IPS-18c (cell line): ENCODE results near the gene UQCC2.

Source experiments
- H3K4me3 ChIP-seq: 2 replicates; pipeline ENCODE4 v1.7.0; 2013; ENCODE audit warnings: low read depth, mild to moderate bottlenecking, low read length, moderate library complexity; ENCODE audit not compliant: insufficient read depth
- H3K9me3 ChIP-seq: one replicate; pipeline ENCODE4 v1.6.1; 2013; ENCODE audit warnings: mild to moderate bottlenecking, low read length, moderate library complexity; ENCODE audit not compliant: control insufficient read depth, insufficient read depth

Gene UQCC2

DNA sequence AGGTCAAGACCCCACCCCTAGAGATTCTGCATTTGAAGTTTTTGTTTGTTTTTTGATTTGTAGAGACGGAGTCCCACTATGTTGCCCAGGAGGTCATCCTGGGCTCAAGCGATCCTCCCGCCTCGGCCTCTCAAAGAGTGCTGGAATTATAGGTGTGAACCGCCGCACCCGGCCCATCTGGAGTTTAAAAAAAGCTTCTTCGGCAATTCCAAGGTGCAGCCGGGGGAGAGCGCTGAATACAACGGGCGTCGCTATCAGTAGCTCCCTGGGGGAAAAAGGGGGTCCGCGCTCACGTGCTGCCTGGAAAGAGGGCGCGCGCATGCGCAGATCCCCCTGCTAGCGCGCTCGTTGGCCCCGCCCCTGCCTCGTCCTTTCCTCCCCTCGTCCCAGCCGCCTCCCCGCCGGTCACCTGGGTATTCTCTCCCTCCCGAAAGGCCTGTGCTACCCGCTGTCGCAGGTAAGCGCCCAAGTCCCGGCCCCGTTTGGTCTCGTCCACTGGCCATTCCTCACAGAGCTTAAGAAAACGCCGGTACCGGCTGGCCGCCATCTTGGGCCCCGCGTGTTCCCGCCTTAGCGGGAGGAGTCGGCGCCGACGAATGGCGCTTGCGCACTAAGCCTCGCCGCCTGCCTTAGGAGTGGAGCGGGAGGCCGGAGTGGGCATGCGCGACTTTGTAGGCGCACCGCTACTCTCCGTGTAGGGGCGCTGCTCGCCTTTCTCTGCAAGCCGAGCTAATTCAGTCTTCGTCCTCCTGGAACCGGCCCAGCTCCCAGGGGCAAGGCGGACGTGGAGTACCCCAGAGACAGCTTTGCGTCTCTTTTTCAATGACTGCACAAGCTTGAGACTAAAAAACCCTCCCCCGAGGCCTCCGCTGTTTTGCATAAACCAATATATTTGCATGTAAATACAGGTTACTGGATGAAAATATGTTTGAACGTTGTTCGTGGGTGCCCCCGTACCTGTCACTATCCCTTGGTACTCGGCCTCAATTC, at the start of gene UQCC2:
TSS of gene UQCC2 (minus strand) at position 561 of the 990 bp plus-strand sequence. CDS start at position 547, 14 bp downstream.
- H3K9me3 ChIP-seq, result no peaks in the 10 kb centered on the region
- H3K4me3 ChIP-seq, result peak within 1 kb of the TSS; percentile 96

DNA sequence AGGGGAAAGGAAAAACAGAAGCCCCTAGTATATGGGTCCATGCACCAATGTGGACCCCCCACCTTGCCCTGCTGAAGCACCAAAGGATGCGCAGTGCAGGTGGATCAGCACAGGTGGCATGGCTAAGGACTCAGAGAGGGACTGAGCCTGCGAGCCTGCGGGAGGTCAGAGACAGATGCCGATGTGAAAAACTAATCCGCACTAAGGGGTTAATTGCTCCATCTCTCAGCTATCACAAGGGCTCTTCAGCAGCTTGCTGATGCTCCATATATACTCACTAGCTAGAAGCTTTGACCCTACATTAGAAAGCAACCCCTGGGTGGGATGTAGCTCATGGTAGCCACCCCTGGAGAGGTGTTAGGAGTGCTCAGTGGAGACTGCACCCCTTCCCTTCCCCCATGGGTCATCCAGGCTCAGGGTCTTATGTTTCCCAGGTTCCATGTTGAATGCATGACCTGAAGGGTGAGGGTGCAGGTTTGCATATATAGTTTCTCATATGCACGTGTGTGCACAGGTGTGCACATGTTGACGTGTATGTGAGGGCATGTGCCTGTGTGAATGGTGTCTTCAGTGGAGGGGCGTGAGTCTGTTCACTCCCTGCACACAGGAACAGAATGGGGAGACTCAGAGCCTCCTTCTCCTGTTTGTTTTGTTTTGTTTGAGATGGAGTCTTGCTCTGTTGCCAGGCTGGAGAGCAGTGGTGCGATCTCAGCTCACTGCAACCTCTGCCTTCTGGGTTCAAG, 48.6 kb upstream of the UQCC2 start:
- H3K4me3 ChIP-seq, result no peak overlapping the region
- no peaks in the 10 kb centered on the region for H3K9me3 ChIP-seq

DNA sequence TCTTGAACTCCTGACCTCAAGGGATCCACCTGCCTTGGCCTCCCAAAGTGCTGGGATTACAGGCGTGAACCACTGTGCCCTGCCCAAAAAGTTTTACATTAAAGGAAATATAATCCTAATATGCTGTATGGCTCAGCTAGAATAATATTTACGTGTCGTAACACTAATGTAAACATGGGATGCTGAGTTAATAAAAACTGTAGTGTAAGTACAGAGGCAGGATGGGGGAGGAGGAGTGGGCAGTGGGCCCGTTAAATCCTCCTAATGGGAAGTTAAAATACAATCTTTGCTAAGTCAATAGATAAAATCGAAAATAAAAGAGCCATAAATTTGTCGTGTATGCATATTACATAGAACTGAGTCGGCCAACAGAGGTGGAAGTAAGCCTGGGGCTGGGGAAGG, 47.3 kb upstream of the UQCC2 start:
- Histone ChIP-seq H3K4me3 (no peak overlapping the region), H3K9me3 (no peaks in the 10 kb centered on the region)

DNA sequence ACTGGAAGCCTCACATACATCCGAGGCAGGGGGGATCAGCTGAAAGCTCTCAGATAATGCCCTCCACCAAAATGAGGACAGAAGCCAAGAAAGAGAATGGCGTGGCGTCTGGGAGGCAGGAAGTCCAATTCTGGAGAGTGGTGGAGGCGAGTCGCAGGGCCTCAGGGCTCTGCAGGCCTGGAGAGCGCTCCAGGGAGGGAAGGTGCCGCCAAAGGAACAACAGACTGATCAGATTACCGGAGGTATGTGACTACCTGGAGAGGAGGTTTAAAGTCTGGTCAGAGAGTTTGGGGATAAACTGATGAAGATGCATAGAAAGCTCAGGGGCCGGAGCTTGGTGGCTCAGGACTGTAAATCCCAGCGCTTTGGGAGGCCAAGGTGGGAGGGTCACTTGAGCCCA, 46.4 kb upstream of the UQCC2 start:
- no peak overlapping the region for H3K4me3 ChIP-seq
- no peaks in the 10 kb centered on the region for H3K9me3 ChIP-seq

DNA sequence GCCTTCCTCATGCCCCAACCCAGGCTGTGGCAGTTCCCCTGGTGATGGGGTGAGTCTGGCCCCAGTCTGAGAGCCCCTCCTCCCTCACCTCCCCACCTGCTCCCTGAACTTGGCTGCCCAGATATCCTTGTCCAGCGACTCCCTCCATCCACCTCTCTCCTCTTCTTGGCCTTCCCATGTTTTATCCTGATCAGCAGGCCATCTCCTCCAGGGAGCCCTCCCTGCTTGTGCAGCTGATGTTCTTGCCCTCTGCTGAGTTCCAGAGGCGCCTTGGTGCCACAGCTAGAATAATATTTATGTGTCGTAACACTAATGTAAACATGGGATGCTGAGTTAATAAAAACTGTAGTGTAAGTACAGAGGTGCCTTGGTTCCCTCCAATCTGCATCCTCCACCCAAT, 45.6 kb upstream of the UQCC2 start:
- Histone ChIP-seq H3K9me3 (no peaks in the 10 kb centered on the region), H3K4me3 (no peak overlapping the region)

DNA sequence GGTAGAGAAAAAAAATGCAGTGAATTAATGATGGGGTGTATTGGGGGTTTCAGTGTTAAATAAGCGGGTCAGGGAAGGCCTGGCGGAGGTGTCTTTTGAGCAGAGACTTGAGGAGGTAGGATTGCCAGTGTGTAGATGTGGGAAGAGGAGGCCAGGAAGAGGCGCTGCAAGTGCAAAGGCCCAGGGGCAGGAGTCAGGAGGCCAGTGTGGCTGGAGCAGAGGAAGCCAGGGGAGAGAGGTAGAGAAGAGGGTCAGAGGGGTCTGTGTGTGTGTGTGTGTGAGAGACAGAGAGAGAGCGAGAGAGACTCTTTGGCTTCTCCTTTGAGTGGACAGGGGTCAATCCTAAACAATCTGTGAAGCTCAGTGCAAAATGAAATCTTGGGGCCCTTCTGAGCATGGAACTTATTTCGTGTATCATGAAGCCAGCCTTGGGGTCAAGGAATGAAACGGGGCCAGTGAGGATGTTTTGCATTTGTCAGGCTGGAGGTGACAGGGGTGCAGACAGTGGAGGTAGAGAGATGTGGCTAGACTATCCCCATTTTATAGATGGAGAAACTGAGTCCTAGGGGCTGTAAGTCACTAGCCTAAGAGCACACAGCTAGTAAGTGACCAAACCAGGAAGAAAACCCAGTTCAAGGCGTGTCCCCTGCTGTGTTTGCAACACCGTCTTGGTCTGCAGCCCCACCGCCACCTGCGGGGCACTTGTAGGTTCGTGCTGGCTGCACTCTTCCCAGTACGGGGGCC, 44.9 kb upstream of the UQCC2 start:
- H3K4me3 ChIP-seq, result no peak overlapping the region
- H3K9me3 ChIP-seq, result no peaks in the 10 kb centered on the region

DNA sequence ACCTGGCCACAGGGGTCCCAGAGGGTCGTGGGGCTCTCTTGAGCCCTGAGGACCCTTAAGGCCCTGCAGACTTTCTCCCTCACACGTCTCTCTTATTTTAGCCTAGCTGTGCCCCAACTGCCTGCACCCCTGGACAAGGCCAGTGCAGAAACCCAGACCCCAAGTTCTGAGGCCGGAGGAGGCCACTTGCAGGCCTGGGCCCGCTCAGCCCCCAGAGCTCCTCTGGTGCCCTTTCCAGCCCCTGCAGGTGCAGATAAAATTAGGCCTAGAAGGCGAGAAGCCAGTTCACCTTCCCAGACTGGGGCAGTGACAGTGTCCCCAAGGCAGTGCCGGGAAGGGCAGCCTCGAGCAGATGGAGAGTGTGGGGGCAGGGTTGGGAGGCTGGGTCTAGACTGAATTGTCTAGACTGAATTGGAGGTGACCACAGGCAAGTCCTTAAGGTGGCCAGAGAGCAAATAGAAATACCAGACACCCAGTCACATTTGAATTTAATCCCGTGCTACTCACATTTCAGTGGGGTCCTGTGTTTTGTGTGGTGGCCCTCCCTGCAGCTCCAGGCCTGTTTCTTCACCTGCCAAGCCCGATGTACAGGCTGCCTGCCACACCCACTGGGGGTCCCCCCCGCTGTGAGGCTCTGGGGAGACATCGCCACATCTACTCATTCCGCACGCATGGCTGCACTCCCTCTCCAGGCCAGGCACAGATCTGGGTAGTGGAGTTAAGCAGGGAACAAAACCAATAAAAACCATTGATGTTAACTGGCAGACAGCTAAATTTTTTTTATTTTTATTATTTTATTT, 43.8 kb upstream of the UQCC2 start:
- Histone ChIP-seq H3K4me3 (no peak overlapping the region), H3K9me3 (no peaks in the 10 kb centered on the region)

DNA sequence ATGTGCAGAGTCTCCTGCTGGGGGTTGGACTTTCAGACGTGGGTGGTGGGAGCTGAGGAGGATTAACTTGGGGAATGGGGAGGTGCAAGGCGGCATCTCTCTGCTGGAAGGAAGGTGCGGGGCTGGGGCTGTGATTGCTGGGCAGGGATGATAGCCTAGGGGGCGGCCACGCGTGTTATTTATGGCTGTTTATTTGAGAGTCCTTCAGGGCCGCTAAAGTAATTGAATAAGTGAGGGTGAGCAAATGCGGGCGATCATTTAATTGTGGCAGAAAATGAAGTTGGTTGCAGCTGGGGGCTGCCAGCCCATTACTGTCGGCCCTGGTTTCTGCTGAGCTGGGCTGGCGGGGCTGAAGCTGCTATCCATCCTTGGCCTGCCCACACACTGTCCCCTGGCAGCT, 42.7 kb upstream of the UQCC2 start:
- no peak overlapping the region for H3K4me3 ChIP-seq
- no peaks in the 10 kb centered on the region for H3K9me3 ChIP-seq

DNA sequence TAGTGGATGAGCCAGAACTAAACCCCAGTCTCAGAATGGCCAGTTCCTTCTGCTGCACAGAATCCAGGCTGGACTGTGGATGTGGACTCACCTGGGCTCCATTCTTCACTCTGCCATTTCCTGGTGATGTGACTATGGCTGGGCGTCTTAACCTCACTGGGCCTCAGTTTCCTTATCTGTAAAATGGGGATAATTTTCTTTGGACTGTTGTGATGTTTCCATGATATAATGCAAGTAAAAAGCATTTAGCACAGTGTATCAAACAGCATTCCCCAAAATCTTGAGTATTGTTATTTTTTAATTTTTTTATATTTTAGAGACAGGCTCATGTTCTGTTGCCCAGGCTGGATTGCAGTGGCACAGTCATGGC, 41.1 kb upstream of the UQCC2 start:
- Histone ChIP-seq H3K4me3 (no peak overlapping the region), H3K9me3 (no peaks in the 10 kb centered on the region)

DNA sequence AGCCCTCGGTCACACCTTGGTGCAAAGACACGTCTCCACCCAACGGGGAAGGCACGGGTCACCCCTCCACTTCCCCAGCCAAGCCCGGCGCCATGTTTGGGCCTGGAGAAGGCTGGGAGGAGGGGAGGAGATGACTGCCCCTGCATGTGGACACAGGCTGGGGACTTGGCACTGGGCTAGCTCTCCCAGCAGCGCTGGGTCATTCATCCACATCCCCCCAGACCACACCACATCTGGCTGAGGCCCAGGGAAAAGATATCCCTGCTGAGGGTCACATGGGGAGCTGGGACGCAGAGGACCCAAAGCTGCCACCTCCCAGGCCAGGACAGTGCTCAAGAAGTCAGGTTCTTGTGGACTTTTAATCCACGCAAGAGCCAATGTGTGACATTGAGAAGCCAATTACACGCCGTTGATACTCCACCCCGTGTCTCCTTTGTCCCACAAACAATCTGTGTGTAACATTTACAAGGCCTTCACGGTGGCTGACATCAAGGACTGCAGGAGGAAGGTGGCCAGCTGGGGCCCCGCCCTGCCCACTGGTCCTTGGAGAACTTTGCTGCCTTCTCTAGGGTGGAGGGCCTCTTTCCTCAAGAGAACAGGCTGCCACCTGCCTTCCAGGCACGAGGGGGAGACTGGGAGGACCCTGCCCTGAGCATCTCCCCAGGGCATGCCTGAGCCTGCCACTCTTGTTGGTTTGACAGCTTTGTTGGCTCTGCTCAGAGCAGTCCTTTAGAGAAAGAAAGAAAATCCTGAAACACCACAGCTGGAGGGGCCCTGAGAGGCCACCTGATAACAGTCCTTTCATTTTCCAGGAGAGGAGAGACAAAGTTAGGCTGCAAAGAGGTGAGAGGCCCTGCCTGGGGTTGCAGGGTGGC, 40.5 kb upstream of the UQCC2 start:
- Histone ChIP-seq H3K9me3 (no peaks in the 10 kb centered on the region), H3K4me3 (no peak overlapping the region)

DNA sequence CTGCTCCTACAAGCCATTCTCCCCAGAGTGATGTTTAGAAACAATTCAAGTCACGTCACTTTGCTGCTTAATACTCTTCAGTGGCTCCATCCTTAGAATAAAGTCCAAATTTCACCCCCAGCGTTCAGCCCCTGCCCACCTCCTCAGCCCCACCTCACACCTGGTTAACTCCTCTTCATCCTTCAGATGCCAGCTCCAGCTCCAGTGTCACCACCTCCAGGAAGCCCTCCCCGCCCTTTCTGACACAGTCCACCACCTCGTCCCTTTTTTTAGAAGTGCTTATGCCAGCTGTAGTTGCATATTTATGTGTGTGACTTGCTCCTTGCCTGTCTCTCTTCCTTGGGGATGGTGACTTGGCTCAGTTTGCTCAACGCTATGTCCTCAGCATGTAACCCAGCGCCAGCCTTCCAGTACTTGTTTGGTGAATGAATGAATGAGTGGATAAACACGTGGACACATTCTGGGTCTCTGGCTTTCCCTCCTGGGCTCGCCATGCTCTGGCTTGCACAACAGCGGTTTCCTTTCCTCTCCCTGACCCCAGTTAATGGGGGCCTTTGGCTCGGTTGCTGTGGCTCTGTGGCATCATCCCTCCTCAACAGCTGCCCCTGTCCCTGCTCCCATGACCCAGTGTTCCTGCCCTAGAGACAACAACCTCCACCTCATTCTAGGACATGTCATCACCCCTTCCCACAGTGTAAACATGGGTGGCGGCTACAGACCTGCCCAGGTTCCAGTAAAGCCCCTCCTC, 38.9 kb upstream of the UQCC2 start:
- Histone ChIP-seq H3K4me3 (no peak overlapping the region), H3K9me3 (no peaks in the 10 kb centered on the region)

DNA sequence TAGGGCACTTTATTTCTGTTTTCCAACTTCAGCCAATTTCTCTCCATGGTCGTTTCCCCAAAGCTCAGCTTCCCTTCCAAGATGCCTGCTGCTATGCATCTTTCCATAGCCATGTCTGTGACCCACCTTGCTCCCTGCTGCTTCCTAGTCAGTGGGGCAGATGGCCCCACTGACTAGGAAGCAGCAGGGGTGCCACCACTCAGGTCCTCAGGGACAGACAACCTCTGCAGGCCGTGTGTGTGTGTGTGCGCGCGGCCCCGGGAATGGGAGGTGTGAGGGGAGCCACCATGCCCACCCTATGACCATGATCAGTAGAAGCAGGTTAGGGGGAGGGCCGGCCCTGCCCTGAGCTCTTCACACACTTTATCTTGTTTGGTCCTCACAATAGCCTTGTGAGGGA, 37.9 kb upstream of the UQCC2 start:
- no peaks in the 10 kb centered on the region for H3K9me3 ChIP-seq
- H3K4me3 ChIP-seq, result no peak overlapping the region

DNA sequence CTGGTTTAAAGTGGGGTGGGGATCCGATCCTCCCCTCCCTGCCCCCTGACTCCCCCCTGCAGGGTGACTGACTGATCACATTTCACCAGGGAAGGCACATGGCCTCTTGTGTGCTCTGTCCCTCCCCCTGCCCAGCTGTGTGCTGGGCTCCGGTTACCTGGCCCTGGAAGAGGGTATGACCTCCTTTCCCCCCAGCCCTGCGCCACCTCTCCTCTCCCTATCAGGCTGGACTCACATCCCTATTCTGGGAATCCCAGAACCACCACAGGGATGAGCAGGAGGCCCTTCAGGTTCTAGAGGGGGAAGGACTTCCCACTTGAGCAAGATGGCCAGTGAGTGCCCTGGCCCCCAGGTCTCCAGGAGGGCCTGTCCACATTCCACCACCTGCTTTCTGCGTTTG, 37.3 kb upstream of the UQCC2 start:
- no peak overlapping the region for H3K4me3 ChIP-seq
- no peaks in the 10 kb centered on the region for H3K9me3 ChIP-seq

DNA sequence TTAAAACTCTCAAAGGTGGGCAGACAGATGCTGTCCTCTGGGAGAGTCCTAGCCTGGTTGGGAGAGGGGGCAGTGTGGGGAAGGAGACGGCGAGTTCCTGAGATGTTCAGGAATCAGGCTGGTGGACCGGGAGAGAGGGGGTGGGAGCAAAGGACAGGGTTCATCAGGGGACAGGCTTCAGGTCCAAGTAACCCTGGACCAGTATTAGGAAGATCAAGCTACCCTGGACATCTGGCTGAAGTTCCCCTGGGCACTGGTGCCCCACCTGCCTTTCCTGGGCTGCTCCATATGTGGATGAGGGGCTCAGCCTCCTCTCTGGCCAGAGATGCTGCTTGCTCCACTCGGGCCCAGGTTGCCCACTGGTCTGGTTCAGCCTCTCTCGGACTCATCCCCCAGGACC, 36.3 kb upstream of the UQCC2 start:
- no peak overlapping the region for H3K4me3 ChIP-seq
- no peaks in the 10 kb centered on the region for H3K9me3 ChIP-seq

DNA sequence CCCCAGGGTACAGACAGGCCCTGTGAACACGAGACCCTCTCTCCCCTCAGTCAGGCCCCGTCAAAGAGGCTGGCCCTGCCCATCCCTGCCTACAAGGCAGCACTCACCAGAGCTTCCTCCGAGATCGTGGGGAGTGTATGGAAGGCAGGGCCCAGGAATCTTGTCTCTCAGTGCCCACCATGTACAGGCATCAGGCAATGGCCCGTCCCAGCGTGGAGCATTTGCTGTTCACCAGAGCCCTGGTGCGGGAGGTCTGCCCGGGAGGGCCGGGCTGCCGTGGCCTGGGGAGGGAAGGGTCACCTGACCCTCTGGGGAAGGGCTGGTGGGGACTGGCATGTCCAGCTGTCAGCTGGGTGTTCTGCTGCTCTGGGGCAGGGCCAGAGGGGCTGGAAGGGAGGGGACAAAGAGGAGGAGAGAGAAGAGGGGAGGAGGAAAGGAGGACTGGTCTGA, 35.2 kb upstream of the UQCC2 start, which contains the start of gene IP6K3:
TSS of gene IP6K3 (minus strand) at position 255 of the 450 bp plus-strand sequence. CDS start 11,429 bp downstream, outside the sequence.
- no peak within 1 kb of the TSS for H3K4me3 ChIP-seq
- no peaks in the 10 kb centered on the region for H3K9me3 ChIP-seq
